Tibial artery (tissue), 4 donors: ENCODE data around the gene HPCAL1.

ENCODE experiments used
- DNase-seq, 2 donors: peaks; one replicate each; pipeline ENCODE4 v3.0.0-alpha.2; 2019
- H3K27ac ChIP-seq, 2 donors: fragments of 200-600 bp; sonication (generic) in 1 of 2; 1 replicate in 1 of 2; 2 replicates in 1 of 2; pipeline ENCODE4 v1.5.1; 2018 to 2019; ENCODE audit warnings: mild to moderate bottlenecking in 1 of 2
- H3K27me3 ChIP-seq, 2 donors: fragments of 200-600 bp; sonication (generic) in 1 of 2; one replicate each; pipeline versions ENCODE4 v1.5.1 to v1.6.0; 2016 to 2019
- H3K36me3 ChIP-seq, 3 donors: fragments of 200-600 bp; sonication (generic) in 2 of 3; one replicate each; pipeline ENCODE4 v1.5.1; 2016 to 2019; ENCODE audit warnings: mild to moderate bottlenecking in 2 of 3
- H3K4me1 ChIP-seq, 4 donors: fragments of 200-600 bp; sonication (generic) in 2 of 4; 1 replicate in 3 of 4; 2 replicates in 1 of 4; pipeline ENCODE4 v1.5.1; 2016 to 2019
- H3K4me3 ChIP-seq, 2 donors: fragments of 200-600 bp; sonication (generic) in 1 of 2; 1 replicate in 1 of 2; 2 replicates in 1 of 2; pipeline ENCODE4 v1.5.1; 2018 to 2019; ENCODE audit warnings: mild to moderate bottlenecking in 2 of 2
- H3K9me3 ChIP-seq, 3 donors: fragments of 200-600 bp; sonication (generic) in 1 of 3; one replicate each; pipeline ENCODE4 v1.5.1; 2016 to 2019
- CTCF ChIP-seq, 2 experiments: fragments of 200-600 bp in 1 of 2; fragments of 450-650 bp in 1 of 2; IDR thresholded peaks; one replicate each; pipeline ENCODE4 v1.5.1; 2017 to 2019; ENCODE audit warnings: antibody characterized with exemption in 2 of 2, mild to moderate bottlenecking in 1 of 2, moderate library complexity in 1 of 2
- intact Hi-C: fragments of 100-400 bp; cut with DNase I; formaldehyde crosslinking; loops from one replicate; pipeline ENCODE4 v1.15.0; 2023; ENCODE audit warnings: low total_unique reads

HPCAL1 gene

GRCh38 chr2:10276481-10277292, 26.0 kb upstream of the HPCAL1 start:
- H3K36me3 ChIP-seq: no peaks in the 10 kb centered on the region
- TF ChIP-seq CTCF (IDR thresholded peaks at IDR 0.05): no peak
- H3K27ac ChIP-seq: no peak overlapping the region
- peak in 1 of 2 donors; percentile 58 for DNase-seq
- intact Hi-C loops: loop anchor here (5.0 kb wide), 1 partner anchor 36 kb away; no protein-coding TSS in a partner anchor
- no peak overlapping the region for H3K4me3 ChIP-seq
- H3K27me3 ChIP-seq: no peaks in the 10 kb centered on the region
- peaks cover 0 to 23% (median 6%) of the 10 kb centered on the region in 4 donors for H3K4me1 ChIP-seq
- no peaks in the 10 kb centered on the region for H3K9me3 ChIP-seq

- Histone ChIP-seq H3K9me3 (no peaks in the 10 kb centered on the region), H3K4me1 (peaks cover 0 to 23% (median 6%) of the 10 kb centered on the region in 4 donors), H3K27me3 (no peaks in the 10 kb centered on the region), H3K27ac (peak overlapping the region; percentile 22 to 78), H3K36me3 (no peaks in the 10 kb centered on the region), H3K4me3 (peak overlapping the region in 1 of 2 donors; percentile 2)
- no peak for TF ChIP-seq CTCF (IDR thresholded peaks at IDR 0.05)
- intact Hi-C loops: loop anchor here (5.0 kb wide), 1 partner anchor 35 kb away; no protein-coding TSS in a partner anchor
- no peak for DNase-seq
Measured at GRCh38 chr2:10277293-10278028, 25.2 kb upstream of the HPCAL1 start.

GRCh38 chr2:10278029-10278762, 24.5 kb upstream of the HPCAL1 start:
- Histone ChIP-seq H3K27me3 (no peaks in the 10 kb centered on the region), H3K4me1 (peaks cover 0 to 28% (median 6%) of the 10 kb centered on the region in 4 donors), H3K9me3 (no peaks in the 10 kb centered on the region), H3K27ac (peak overlapping the region; percentile 28 to 78), H3K36me3 (no peaks in the 10 kb centered on the region), H3K4me3 (peak overlapping the region in 1 of 2 donors; percentile 2)
- no peak for TF ChIP-seq CTCF (IDR thresholded peaks at IDR 0.05)
- intact Hi-C loops: loop anchor here (5.0 kb wide), 1 partner anchor 34 kb away; no protein-coding TSS in a partner anchor
- peak; percentile 80 to 87 for DNase-seq

- no peaks in the 10 kb centered on the region for H3K27me3 ChIP-seq
- intact Hi-C loops: loop anchor here (5.0 kb wide), 1 partner anchor 33 kb away; no protein-coding TSS in a partner anchor
- no peaks in the 10 kb centered on the region for H3K36me3 ChIP-seq
- H3K4me1 ChIP-seq: peaks cover 0 to 33% (median 6%) of the 10 kb centered on the region in 4 donors
- peak overlapping the region; percentile 28 to 78 for H3K27ac ChIP-seq
- no peaks in the 10 kb centered on the region for H3K9me3 ChIP-seq
- no peak for TF ChIP-seq CTCF (IDR thresholded peaks at IDR 0.05)
- DNase-seq: peak in 1 of 2 donors; percentile 46
- H3K4me3 ChIP-seq: no peak overlapping the region
Measured at GRCh38 chr2:10278763-10279471, 23.8 kb upstream of the HPCAL1 start.
